ENCODE results near the gene NCAPD3. TPM values are rescaled to one million over a fixed set of nuclear protein-coding genes. Genes with fewer than 3 reads are reported as not detected.

The NCAPD3 gene
- total RNA-seq, 4 donors from 2014 or later: 6.2 to 9.6 (median 8.8) TPM

DNA sequence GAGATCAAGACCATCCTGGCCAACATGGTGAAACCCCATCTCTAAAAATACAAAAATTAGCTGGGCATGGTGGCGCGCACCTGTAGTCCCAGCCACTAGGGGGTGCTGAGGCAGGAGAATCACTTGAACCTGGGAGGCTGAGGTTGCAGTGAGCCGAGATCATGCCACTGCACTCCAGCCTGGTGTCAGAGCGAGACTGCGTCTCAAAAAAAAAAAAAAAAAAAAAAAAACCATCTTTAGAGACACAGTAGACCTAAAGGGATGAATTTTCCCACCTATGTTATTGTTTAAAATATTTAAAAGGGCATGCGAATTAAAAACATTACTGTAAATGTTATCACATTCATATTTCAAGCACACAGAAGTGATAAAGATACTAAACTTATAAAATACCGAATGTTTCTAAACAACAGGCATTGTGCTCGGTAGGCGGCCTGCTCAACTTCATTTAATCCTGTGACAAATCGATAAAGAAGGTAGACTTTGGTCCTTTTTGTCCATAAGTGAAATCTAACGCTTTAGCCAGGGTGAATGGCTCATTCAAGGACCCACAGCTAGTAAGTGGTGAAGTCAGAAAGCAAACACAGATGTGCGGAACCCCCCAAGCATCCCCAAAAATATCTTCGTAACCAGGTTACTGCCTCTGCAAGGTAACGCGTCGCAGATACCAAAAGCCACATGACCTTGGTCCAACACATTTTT is 16.1 kb downstream of the NCAPD3 start:
- Histone ChIP-seq H3K4me1 (no peaks in the 10 kb centered on the region), H3K4me3 (no peak overlapping the region), H3K36me3 (peaks cover 21 to 67% (median 52%) of the 10 kb centered on the region in 4 donors), H3K27me3 (no peaks in the 10 kb centered on the region), H3K27ac (replicated peaks in 1 of 4) (no peak overlapping the region), H3K9me3 (no peaks in the 10 kb centered on the region)
- no peak for DNase-seq (ENCODE audit: extremely low spot score)
- TF ChIP-seq POLR2A (IDR thresholded peaks at IDR 0.05; ENCODE audit: low read depth): no peak
- TF ChIP-seq EP300 (IDR thresholded peaks at IDR 0.05): no peak
- TF ChIP-seq POLR2AphosphoS5 (IDR thresholded peaks at IDR 0.05): no peak
- TF ChIP-seq, protein P1, sequence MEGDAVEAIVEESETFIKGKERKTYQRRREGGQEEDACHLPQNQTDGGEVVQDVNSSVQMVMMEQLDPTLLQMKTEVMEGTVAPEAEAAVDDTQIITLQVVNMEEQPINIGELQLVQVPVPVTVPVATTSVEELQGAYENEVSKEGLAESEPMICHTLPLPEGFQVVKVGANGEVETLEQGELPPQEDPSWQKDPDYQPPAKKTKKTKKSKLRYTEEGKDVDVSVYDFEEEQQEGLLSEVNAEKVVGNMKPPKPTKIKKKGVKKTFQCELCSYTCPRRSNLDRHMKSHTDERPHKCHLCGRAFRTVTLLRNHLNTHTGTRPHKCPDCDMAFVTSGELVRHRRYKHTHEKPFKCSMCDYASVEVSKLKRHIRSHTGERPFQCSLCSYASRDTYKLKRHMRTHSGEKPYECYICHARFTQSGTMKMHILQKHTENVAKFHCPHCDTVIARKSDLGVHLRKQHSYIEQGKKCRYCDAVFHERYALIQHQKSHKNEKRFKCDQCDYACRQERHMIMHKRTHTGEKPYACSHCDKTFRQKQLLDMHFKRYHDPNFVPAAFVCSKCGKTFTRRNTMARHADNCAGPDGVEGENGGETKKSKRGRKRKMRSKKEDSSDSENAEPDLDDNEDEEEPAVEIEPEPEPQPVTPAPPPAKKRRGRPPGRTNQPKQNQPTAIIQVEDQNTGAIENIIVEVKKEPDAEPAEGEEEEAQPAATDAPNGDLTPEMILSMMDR (IDR thresholded peaks at IDR 0.05): peak; percentile 46 to 78 (median 55)
- intact Hi-C loops (cut with DNase I): no loop called here
- 84% methylated on average over 16 of the region's 16 CpGs for WGBS

DNA sequence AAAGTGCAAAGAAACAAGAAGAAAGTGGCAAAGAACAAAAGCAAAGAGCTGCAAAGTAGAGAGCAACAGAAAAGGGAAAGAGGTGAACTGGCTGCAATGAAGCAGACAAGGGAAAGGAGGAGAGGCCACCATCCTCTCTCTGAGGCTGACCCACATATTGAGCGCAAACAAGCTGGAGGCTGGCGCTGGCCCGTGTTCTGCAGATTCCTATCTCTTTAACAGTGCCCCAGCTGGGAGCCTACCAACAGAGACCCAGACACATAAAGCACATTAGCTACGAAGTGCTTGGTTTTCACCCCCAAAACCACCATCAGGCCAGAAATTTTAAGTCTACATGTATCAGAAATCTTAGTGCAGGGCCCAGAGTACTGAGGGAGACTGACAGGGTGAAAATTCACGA is 17.6 kb downstream of the NCAPD3 start:
- H3K9me3 ChIP-seq: no peaks in the 10 kb centered on the region
- H3K4me1 ChIP-seq: no peaks in the 10 kb centered on the region
- no peak overlapping the region for H3K4me3 ChIP-seq
- no peak overlapping the region for H3K27ac ChIP-seq (replicated peaks in 1 of 4)
- DNase-seq (ENCODE audit: extremely low spot score): no peak
- intact Hi-C loops (cut with DNase I): no loop called here
- TF ChIP-seq POLR2AphosphoS5 (IDR thresholded peaks at IDR 0.05) (no peak), EP300 (IDR thresholded peaks at IDR 0.05) (no peak), POLR2A (IDR thresholded peaks at IDR 0.05; ENCODE audit: low read depth) (no peak)
- TF ChIP-seq, protein P1 (IDR thresholded peaks at IDR 0.05): no peak
- H3K27me3 ChIP-seq: no peaks in the 10 kb centered on the region
- WGBS: 99% methylated on average over 5 of the region's 5 CpGs
- H3K36me3 ChIP-seq: peaks cover 23 to 78% (median 67%) of the 10 kb centered on the region in 4 donors

DNA sequence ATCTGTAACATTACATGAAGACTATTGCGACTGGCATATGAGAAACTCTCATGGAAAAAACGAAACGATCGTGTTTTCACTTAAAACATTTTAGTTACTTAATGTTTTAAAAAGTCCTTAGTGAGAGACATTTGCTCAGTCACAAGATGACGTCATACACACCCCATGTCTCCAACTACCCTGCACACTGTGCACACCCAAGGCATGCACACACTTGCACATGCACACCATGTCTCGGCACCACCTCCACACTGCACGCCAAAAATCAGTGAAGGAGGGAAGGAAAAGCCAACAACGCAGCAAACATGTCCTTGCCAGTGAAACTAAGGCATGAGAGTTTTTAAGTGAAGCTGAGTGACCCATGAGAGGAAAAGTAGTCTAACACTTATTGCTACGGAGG is 18.0 kb downstream of the NCAPD3 start:
- H3K27me3 ChIP-seq: no peaks in the 10 kb centered on the region
- no peaks in the 10 kb centered on the region for H3K4me1 ChIP-seq
- H3K9me3 ChIP-seq: no peaks in the 10 kb centered on the region
- intact Hi-C loops (cut with DNase I): no loop called here
- no peak overlapping the region for H3K4me3 ChIP-seq
- WGBS: 98% methylated on average over 9 of the region's 9 CpGs
- TF ChIP-seq, protein P1 (IDR thresholded peaks at IDR 0.05): no peak
- TF ChIP-seq EP300 (IDR thresholded peaks at IDR 0.05) (no peak), POLR2AphosphoS5 (IDR thresholded peaks at IDR 0.05) (no peak), POLR2A (IDR thresholded peaks at IDR 0.05; ENCODE audit: low read depth) (no peak)
- DNase-seq (ENCODE audit: extremely low spot score): no peak
- no peak overlapping the region for H3K27ac ChIP-seq (replicated peaks in 1 of 4)
- peaks cover 28 to 83% (median 72%) of the 10 kb centered on the region in 4 donors for H3K36me3 ChIP-seq

DNA sequence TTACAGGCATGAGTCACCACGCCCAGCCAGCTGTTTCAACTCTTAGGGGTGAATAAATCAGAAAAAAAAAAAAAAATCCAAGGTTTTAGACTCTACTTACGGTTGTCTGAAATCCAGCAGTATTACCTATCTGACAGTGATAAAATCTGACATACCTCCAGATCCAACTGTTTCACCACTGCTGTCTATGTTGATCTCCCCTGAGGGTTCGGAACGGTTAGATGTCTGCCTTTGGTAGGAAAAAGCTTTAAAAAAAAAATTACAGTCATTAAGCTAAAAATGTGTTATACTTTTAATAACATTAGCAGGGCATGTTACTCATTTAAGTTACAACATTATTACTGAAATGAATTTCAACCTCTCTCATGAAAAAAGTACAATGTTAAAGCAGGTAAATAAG is 21.1 kb downstream of the NCAPD3 start:
- intact Hi-C loops (cut with DNase I): no loop called here
- no peak overlapping the region for H3K4me3 ChIP-seq
- WGBS: 97% methylated on average over 4 of the region's 4 CpGs
- no peak overlapping the region for H3K27ac ChIP-seq (replicated peaks in 1 of 4)
- H3K27me3 ChIP-seq: no peaks in the 10 kb centered on the region
- H3K9me3 ChIP-seq: no peaks in the 10 kb centered on the region
- no peaks in the 10 kb centered on the region for H3K4me1 ChIP-seq
- peaks cover 18 to 68% (median 56%) of the 10 kb centered on the region in 4 donors for H3K36me3 ChIP-seq
- TF ChIP-seq EP300 (IDR thresholded peaks at IDR 0.05) (no peak), POLR2A (IDR thresholded peaks at IDR 0.05; ENCODE audit: low read depth) (no peak), POLR2AphosphoS5 (IDR thresholded peaks at IDR 0.05) (no peak)
- TF ChIP-seq, protein P1 (IDR thresholded peaks at IDR 0.05): no peak
- no peak for DNase-seq (ENCODE audit: extremely low spot score)

Data from esophagus muscularis mucosa (tissue), 4 donors.